Right kidney (tissue), 1 donor: Measurements from ENCODE around the gene PCDHGB6.
"Not testable (repeated sequence)": the region's sequence is repeated elsewhere in the genome, so short reads cannot be mapped to it uniquely, and the experiment has no call there.

Experiments
- DNase-seq: peaks from one replicate; pipeline ENCODE4 v3.0.0-alpha.2; 2016

Gene PCDHGB6

DNA sequence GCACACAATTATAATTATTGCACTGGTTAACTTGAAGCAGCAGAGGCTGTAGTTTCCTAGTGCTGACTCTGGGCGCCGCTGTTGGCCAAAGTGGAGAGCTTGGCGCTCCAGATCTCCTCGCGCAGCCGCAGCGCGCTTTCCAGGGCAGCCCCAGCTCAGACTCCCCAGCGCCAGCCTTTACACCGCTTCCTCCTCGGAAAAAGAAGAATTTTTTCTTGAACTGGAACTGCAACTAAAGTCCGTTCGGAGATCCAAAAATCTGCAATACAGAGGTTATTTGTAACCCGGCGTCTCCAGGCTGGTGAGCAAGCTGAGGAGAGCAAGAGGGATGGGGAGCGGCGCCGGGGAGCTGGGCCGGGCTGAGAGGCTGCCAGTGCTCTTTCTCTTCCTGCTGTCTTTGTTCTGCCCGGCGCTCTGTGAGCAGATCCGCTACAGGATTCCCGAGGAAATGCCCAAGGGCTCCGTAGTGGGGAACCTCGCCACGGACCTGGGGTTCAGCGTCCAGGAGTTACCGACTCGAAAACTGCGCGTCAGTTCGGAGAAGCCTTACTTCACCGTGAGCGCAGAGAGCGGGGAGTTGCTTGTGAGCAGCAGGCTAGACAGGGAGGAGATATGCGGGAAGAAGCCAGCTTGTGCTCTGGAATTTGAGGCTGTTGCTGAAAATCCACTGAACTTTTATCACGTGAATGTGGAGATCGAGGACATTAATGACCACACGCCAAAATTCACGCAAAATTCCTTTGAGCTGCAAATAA lies 20.1 kb upstream of the PCDHGB6 start, which contains the start of gene PCDHGB4:
Gene PCDHGB4 (plus strand): TSS at position 142 of the 755 bp plus-strand sequence. CDS start 187 bp downstream, at position 329.
- peak; percentile 20 for DNase-seq

DNA sequence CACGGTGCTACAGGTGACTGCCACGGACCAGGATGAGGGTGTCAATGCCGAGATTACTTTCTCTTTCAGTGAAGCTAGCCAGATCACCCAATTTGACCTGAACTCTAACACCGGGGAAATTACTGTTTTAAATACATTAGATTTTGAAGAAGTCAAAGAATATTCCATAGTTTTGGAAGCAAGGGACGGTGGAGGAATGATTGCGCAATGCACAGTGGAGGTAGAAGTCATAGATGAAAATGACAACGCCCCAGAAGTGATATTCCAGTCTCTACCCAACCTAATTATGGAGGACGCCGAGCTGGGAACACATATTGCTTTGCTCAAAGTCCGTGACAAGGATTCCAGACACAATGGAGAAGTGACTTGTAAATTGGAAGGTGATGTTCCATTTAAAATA lies 19.2 kb upstream of the PCDHGB6 start:
- DNase-seq, result no peak

DNA sequence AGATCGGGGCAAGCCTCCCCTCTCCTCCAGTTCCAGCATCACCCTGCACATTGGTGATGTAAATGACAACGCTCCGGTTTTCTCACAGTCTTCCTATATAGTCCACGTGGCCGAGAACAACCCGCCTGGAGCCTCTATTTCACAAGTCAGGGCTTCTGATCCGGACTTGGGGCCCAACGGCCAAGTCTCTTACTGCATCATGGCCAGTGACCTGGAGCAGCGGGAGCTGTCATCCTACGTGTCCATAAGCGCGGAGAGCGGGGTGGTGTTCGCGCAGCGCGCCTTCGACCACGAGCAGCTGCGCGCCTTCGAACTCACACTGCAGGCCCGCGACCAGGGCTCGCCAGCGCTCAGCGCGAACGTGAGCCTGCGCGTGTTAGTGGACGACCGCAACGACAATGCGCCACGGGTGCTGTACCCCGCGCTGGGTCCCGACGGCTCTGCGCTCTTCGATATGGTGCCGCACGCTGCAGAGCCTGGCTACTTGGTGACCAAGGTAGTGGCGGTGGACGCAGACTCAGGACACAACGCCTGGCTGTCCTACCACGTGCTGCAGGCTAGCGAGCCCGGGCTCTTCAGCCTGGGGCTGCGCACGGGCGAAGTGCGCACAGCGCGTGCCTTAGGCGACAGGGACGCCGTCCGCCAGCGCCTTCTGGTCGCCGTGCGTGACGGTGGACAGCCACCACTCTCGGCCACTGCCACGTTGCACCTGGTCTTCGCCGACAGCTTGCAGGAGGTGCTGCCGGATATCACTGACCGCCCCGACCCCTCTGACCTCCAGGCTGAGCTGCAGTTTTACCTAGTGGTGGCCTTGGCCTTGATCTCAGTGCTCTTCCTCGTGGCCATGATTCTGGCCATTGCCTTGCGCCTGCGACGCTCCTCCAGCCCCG lies 18.4 kb upstream of the PCDHGB6 start:
- no peak for DNase-seq

DNA sequence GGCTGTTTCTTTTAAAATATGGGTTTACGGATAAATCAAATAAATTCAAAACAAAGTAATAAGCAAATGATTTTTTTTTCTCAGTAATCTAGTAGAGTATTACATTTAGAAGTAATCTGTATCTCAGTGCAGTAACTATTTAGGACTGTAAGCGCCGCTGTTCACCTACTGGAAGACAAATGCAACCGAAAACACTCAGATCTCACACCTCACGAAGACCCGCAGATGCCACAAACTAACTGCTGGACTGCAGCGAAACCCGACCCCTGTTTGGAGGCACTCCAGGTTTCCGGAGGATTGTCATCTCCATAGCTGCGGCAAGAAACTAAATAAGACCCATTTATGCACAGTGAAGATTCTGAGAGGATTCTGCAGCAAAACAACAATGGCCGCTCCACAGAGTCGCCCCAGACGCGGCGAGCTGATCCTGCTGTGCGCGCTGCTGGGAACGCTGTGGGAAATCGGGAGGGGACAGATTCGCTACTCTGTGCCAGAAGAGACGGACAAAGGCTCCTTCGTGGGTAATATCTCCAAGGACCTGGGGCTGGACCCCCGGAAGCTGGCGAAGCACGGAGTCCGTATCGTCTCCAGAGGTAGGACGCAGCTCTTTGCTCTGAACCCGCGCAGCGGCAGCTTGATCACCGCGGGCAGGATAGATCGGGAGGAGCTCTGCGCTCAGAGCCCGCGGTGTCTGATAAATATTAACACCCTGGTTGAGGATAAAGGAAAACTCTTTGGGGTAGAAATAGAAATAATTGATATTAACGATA lies 15.2 kb upstream of the PCDHGB6 start, which contains the start of gene PCDHGA8:
Gene PCDHGA8 (plus strand): TSS at position 205 of the 770 bp plus-strand sequence. CDS start 181 bp downstream, at position 386.
- DNase-seq, result no peak

DNA sequence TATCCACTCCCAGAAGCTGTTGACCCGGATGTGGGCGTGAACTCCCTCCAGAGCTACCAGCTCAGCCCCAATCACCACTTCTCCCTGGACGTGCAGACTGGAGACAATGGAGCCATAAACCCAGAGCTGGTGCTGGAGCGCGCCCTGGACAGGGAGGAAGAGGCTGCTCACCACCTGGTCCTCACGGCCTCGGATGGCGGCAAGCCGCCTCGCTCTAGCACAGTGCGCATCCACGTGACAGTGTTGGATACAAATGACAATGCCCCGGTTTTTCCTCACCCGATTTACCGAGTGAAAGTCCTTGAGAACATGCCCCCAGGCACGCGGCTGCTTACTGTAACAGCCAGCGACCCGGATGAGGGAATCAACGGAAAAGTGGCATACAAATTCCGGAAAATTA lies 14.6 kb upstream of the PCDHGB6 start:
- no peak for DNase-seq

DNA sequence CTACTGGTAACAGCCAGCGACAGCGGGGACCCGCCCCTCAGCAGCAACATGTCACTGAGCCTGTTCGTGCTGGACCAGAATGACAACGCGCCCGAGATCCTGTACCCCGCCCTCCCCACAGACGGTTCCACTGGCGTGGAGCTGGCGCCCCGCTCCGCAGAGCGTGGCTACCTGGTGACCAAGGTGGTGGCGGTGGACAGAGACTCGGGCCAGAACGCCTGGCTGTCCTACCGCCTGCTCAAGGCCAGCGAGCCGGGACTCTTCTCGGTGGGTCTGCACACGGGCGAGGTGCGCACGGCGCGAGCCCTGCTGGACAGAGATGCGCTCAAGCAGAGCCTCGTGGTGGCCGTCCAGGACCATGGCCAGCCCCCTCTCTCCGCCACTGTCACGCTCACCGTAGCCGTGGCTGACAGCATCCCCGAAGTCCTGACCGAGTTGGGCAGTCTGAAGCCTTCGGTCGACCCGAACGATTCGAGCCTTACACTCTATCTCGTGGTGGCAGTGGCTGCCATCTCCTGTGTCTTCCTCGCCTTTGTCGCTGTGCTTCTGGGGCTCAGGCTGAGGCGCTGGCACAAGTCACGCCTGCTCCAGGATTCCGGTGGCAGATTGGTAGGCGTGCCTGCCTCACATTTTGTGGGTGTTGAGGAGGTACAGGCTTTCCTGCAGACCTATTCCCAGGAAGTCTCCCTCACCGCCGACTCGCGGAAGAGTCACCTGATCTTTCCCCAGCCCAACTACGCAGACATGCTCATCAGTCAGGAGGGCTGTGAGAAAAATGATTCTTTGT lies 13.2 kb upstream of the PCDHGB6 start:
- DNase-seq, result not testable (repeated sequence)

DNA sequence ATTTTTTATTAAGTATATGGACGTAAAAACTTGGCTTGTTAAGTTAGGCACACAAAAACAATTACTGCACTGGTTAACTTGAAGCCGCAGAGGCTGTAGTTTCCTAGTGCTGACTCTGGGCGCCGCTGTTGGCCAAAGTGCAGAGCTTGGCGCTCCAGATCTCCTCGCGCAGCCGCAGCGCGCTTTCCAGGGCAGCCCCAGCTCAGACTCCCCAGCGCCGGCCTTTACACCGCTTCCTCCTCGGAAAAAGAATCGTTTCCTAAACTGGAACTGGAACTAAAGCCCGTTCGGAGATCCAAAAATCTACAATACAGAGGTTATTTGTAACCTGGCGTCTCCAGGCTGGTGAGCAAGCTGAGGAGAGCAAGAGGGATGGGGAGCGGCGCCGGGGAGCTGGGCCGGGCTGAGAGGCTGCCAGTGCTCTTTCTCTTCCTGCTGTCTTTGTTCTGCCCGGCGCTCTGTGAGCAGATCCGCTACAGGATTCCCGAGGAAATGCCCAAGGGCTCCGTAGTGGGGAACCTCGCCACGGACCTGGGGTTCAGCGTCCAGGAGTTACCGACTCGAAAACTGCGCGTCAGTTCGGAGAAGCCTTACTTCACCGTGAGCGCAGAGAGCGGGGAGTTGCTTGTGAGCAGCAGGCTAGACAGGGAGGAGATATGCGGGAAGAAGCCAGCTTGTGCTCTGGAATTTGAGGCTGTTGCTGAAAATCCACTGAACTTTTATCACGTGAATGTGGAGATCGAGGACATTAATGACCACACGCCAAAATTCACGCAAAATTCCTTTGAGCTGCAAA lies 9.9 kb upstream of the PCDHGB6 start, which contains the start of gene PCDHGB5:
Gene PCDHGB5 (plus strand): TSS at position 192 of the 796 bp plus-strand sequence. CDS start 181 bp downstream, at position 373.
- peak; percentile 41 for DNase-seq

DNA sequence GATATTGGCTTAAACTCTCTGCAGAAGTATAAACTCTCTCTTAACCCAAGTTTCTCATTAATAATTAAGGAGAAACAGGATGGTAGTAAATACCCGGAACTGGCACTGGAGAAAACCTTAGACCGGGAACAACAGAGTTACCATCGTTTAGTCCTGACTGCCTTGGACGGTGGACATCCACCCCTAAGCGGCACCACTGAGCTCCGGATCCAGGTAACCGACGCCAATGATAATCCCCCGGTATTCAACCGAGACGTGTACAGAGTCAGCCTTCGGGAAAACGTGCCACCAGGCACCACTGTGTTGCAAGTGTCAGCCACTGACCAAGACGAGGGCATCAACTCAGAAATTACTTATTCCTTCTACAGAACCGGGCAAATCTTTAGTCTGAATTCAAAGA lies 9.2 kb upstream of the PCDHGB6 start:
- no peak for DNase-seq

DNA sequence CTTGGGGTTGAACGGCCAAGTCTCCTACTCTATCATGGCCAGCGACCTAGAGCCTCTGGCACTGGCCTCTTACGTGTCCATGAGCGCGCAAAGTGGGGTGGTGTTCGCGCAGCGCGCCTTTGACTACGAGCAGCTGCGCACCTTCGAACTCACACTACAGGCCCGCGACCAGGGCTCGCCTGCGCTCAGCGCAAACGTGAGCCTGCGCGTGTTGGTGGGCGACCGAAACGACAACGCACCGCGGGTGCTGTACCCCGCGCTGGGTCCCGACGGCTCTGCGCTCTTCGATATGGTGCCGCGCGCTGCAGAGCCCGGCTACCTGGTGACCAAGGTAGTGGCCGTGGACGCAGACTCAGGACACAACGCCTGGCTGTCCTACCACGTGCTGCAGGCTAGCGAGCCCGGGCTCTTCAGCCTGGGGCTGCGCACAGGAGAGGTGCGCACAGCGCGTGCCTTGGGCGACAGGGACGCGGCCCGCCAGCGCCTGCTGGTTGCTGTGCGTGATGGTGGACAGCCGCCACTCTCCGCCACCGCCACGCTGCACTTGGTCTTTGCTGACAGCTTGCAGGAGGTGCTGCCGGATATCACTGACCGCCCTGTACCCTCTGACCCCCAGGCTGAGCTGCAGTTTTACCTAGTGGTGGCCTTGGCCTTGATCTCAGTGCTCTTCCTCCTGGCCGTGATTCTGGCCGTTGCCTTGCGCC lies 8.1 kb upstream of the PCDHGB6 start:
- no peak for DNase-seq

DNA sequence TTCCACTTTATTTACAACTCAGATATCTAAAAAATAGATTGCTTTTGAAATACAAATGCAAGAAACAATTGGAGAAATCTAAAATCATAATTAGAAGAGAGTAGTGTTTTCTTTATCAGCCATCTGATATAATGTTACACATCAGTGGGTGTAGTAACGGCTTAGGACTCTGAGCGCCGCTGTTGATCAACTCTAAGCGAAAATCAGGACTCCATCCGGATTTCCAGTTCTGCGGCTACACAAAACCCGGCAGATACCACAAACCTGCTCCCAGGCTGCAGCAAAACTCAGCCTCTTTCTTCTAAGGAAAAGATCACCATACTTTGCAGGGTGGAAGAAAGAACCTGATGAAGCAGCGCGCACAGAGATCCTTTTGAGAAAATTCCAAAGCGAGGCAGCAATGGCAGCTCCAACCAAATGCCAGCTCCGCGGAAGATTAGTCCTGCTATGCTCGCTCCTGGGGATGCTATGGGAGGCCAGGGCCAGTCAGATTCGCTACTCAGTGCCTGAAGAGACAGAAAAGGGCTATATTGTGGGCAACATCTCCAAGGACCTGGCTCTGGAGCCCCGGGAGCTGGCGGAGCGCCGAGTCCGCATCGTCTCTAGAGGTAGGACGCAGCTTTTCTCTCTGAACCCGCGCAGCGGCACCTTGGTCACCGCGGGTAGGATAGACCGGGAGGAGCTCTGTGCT lies 5.1 kb upstream of the PCDHGB6 start, which contains the start of gene PCDHGA9:
Gene PCDHGA9 (plus strand): TSS at position 226 of the 691 bp plus-strand sequence. CDS start 175 bp downstream, at position 401.
- peak; percentile 33 for DNase-seq

DNA sequence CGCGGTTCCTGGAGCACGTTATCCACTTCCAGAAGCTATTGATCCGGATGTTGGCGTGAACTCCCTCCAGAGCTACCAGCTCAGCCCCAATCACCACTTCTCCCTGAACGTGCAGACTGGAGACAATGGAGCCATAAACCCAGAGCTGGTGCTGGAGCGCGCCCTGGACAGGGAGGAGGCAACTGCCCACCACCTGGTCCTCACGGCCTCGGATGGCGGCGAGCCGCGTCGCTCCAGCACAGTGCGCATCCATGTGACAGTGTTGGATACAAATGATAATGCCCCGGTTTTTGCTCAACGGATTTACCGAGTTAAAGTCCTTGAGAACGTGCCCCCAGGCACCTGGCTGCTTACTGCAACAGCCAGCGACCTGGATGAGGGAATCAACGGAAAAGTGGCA lies 4.4 kb upstream of the PCDHGB6 start:
- no peak for DNase-seq

DNA sequence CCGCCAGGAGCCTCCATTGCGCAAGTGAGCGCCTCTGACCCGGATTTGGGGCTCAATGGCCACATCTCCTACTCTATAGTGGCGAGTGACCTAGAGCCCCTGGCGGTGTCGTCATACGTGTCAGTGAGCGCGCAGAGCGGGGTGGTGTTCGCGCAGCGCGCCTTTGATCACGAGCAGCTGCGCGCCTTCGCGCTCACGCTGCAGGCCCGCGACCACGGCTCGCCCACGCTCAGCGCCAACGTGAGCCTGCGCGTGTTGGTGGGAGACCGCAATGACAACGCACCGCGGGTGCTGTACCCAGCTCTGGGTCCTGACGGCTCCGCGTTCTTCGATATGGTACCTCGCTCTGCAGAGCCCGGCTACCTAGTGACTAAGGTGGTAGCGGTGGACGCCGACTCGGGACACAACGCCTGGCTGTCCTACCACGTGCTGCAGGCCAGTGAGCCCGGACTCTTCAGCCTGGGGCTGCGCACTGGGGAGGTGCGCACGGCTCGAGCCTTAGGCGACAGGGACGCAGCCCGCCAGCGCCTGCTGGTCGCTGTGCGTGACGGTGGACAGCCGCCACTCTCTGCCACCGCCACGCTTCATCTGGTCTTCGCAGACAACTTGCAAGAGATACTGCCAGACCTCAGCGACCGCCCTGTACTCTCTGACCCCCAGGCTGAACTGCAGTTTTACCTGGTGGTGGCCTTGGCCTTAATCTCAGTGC lies 1.9 kb downstream of the PCDHGB6 start:
- DNase-seq, result no peak

DNA sequence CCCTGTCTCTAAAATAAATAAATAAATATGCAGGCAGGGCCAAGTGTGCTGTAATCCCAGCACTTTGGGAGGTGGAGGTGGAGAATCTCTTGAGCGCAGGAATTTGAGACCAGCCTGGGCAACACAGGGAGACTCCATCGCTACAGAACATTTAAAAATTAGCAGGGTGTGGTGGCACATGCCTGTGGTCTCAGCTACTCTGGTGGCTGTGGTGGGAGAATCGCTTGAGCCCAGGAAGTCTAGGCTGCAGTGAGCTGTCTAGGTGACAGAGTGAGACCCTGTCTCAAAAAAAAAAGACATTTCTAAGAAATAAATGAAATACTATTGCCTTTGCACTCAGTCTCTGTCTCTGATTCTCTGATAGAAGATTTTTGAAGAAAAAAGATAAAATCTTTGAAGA lies 3.8 kb downstream of the PCDHGB6 start:
- DNase-seq, result no peak

DNA sequence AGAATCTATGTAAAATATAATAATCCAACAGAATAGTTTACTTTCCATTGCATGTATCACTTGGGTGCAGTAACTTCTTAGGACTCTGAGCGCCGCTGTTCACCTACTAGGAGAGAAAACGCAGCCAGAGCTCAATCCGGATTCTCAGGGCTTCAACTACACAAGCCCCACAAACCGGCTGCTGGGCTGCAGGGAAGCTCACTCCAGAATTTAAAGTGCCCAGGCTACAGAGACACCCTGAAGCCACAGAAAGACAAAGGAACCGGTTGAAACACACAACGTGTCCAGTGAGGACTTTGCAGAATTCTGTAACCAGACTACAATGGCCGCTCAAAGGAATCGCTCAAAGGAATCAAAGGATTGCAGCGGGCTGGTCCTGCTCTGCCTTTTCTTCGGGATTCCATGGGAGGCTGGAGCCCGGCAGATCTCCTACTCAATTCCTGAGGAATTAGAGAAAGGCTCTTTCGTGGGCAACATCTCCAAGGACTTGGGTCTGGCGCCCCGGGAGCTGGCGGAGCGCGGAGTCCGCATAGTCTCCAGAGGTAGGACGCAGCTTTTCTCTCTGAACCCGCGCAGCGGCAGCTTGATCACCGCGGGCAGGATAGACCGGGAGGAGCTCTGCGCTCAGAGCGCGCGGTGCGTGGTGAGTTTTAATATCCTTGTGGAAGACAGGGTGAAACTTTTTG lies 5.2 kb downstream of the PCDHGB6 start, which contains the start of gene PCDHGA10:
Gene PCDHGA10 (plus strand): TSS at position 134 of the 686 bp plus-strand sequence. CDS start 189 bp downstream, at position 323.
- DNase-seq, result peak; percentile 31

DNA sequence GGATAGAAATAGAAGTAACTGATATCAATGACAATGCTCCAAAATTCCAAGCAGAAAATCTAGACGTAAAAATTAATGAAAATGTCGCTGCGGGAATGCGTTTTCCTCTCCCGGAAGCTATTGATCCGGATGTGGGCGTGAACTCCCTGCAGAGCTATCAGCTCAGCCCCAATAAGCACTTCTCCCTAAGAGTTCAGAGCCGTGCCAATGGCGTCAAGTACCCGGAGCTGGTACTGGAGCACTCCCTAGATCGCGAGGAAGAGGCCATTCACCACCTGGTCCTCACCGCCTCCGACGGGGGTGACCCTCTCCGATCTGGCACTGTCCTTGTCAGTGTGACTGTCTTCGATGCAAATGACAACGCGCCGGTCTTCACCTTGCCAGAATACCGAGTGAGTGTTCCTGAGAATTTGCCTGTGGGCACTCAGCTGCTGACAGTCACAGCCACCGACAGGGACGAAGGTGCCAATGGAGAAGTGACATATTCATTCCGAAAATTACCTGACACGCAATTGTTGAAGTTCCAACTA lies 5.8 kb downstream of the PCDHGB6 start:
- no peak for DNase-seq

DNA sequence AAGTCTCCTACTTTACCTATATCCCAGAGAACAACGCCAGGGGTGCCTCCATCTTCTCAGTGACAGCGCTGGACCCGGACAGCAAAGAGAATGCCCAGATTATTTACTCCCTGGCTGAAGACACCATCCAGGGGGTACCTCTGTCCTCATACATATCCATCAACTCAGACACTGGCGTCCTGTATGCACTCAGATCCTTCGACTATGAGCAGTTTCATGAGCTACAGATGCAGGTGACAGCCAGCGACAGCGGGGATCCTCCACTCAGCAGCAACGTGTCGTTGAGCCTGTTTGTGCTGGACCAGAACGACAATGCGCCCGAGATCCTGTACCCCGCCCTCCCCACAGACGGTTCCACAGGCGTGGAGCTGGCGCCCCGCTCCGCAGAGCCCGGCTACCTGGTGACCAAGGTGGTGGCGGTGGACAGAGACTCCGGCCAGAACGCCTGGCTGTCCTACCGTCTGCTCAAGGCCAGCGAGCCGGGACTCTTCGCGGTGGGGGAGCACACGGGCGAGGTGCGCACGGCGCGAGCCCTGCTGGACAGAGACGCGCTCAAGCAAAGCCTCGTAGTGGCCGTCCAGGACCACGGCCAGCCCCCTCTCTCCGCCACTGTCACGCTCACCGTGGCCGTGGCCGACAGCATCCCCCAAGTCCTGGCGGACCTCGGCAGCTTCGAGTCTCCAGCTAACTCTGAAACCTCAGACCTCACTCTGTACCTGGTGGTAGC lies 6.9 kb downstream of the PCDHGB6 start:
- not testable (repeated sequence) for DNase-seq

DNA sequence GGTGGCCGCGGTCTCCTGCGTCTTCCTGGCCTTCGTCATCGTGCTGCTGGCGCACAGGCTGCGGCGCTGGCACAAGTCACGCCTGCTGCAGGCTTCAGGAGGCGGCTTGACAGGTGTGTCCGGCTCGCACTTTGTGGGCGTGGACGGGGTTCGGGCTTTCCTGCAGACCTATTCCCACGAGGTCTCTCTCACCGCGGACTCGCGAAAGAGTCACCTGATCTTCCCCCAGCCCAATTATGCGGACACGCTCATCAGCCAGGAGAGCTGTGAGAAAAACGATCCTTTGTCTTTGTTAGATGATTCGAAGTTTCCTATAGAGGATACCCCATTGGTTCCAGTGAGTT lies 7.4 kb downstream of the PCDHGB6 start:
- DNase-seq, result not testable (repeated sequence)
